Stimulated activated CD4-positive, alpha-beta T cell treated with anti-CD3 and anti-CD28 coated beads, Interleukin-4, amount 100 ng/mL, for 1 hour (primary cell): ENCODE results near the gene ACRBP.

Source experiments
- DNase-seq: peaks from one replicate; pipeline ENCODE4 v3.0.0-alpha.2; 2020

Gene ACRBP

DNA sequence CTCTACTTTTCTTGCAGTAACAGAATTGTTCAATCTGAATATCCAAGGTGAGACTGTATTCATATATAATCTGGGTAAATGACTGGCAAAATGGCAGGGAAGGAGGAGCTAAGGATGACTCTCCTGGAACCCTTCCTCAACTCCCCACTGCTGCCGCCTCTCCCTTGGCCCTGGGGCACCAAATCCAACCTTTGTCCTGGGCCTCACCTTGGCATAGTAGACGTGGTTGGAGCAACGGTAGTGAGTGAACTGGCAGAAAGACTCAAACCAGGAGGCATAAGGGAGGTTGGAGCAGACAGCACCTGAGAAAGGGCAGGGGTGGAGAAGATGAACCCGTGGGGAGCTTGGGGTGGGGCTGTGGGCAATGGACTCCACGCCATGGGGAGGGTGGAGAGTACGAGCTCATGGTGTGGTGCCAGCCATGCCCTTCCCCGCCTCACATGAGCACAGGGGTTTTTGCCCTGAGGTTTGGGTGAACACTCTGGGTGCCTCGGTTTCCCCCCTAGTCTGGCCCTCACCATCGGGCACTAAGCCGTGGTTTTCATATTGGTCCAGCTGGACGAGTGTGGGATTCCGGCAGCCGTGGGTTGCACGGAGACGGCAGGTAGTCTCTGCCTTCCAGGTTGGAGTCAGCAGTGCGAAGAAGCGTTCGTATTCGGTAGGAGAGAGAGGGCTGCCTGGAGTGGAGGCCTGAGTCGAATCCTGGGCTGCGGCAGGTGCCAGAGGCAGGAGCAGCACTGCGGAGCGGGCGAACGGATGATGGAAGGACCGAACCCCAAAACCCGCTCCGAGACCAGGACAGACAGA lies 753 bp downstream of the ACRBP start:
- DNase-seq = no peak

DNA sequence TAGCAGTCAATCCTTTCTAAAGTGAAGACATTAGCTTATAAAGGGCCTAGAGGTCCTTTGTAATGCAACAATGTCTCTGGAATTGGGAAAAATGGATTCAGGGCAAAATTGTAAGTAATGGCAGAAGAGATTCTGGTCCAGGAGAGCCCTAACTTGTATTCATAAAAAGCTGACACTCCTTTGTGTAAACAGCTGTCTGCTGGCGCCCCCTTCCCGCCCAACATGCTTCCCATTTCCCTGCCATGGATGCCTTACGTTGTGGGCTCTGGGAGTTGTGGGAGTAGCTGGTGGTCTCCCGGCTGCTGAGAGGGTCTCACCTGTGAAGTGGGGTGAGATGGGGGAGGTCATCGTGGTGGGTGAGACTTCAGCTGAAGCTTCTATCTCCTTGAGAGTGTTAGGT lies 2.3 kb downstream of the ACRBP start:
- DNase-seq = no peak

DNA sequence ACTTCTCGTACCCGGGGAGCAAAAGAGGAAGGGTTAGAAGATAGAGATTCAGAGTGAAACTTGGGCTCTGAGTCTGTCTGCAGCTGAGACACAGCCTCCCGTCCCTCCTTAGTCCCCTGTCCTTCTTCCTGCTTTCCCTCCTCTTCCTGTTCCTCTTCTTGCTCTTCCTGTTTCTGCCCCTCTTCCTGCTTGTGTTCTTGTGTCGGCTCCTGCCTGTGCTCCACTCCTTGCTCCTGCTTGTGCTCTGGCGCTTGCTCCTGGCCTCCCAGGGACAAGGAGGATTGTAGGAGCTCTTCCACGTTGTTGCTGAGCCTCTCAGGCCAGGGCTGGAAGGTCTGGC lies 3.0 kb downstream of the ACRBP start:
- DNase-seq = no peak

- no peak for DNase-seq
Measured at GRCh38 chr12:6643569-6644256, 3.5 kb downstream of the ACRBP start.

DNA sequence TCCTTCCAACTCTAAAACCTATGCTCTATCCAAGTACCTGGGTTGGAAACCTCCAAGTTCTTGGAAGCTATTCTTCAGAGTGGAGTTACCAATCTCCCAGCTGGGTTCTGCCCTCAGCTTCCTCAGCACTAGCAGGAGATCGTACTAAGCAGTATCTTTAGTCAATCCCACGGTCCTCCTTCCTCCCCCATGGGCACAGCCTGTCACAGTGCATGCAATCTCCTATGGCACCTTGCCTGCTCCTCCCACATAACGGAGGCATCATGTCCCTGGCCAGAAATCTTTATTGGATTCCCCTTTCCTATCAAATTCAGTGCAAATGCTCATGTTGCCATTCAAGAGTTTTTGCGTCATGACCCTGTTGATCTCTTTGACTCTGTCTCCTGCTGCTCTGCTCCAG lies 6.1 kb downstream of the ACRBP start:
- no peak for DNase-seq

GRCh38 chr12:6640497-6640896 lies 6.7 kb downstream of the ACRBP start:
- DNase-seq = no peak

DNA sequence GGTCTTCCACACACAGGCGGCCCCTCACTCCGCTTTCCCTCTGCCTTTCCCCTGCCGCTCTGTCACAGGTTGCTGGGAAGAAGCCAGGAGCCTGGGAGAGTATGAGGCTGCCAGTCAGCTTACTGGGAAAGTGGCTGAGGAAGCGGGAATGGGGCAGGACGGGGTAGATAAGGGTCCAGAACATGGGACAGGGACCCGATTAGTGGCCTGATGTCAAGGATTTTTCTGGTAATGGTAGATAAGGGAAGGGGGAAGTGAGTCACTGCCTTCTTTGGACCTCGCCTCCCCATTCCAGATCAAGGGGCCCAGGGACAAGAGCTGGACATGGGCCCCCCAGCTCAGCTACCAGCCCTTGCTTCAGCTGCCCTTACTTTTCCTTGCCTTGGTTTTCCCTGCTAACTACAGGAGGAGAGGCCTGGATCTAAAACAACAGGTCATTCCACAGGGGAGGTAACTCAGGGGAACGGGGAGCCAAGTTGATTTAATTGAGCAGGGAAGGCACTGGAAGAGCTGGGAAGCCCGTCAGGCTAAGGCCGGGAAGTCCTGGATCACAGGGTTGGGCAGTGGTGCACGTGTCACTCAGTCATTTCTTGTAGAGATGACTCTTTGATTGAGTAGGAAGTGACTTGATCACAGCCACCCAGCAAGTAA lies 8.0 kb downstream of the ACRBP start:
- DNase-seq = no peak

- DNase-seq = no peak
Measured at GRCh38 chr12:6638305-6638704, 8.9 kb downstream of the ACRBP start.

DNA sequence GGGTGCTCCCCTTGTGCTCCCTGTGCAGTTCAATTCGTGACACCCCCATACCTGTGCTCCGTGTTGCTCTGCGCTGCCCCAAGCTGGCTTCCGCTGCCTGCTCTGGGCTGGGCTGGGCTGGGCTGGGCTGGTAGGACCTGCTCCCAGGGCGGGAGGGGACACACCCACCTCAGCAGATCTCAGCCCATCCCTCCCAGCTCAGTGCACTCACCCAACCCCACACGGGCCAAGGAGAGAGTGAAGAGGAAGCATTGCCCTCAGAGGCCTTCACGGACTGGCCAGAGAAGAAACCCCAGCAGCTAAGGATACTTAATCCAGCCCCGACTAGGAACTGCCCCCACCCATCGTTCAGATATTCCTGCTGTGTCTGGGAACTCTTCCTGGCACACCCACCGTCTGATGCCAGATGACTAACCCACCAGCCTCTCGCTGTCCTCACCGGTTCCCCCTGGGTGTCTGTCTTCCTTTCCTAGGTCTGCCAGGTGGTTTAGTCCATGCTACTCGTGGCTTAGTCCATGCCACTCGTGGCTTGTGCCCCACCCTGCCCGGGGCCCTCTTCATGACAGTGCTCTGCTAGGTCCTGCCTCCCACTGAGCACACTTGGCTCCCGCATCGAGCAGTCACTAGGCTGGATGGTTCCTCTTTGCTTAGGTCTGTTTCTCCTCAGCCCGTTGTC lies 11.2 kb downstream of the ACRBP start, which contains the start of gene LPAR5:
Gene LPAR5, minus strand, starts transcription at position 104 of the 676 bp plus-strand sequence. CDS start 14,711 bp downstream, outside the sequence.
- no peak for DNase-seq

GRCh38 chr12:6635375-6635855 lies 11.8 kb downstream of the ACRBP start:
- DNase-seq = peak; percentile 38

- peak; percentile 47 for DNase-seq
Measured at GRCh38 chr12:6632026-6632983, 14.9 kb downstream of the ACRBP start.

DNA sequence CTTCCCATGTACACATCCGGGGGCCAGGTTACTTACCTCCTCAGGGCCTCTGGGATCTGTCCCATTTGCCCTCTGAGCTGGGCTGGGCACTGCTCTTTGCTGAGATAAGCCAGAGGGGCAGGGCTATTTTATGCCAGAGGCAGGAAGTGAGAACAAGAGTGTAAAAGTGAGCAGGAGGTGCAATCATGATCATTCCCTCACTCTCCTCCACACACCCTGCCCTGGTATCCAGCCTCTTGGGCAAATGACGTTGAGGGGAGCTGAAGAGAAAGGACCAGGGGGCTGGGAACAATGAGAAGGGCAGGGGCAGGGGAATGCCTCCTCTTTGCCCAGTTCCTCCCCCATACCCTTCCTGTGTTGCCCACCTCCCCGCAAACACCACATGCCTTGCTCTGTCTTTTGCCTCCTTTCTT lies 15.7 kb downstream of the ACRBP start:
- no peak for DNase-seq

GRCh38 chr12:6630736-6631135 lies 16.5 kb downstream of the ACRBP start:
- DNase-seq = no peak

- DNase-seq = no peak
Measured at GRCh38 chr12:6627616-6628015, 19.6 kb downstream of the ACRBP start.

- DNase-seq = no peak
Measured at GRCh38 chr12:6626654-6627283, 20.5 kb downstream of the ACRBP start.

DNA sequence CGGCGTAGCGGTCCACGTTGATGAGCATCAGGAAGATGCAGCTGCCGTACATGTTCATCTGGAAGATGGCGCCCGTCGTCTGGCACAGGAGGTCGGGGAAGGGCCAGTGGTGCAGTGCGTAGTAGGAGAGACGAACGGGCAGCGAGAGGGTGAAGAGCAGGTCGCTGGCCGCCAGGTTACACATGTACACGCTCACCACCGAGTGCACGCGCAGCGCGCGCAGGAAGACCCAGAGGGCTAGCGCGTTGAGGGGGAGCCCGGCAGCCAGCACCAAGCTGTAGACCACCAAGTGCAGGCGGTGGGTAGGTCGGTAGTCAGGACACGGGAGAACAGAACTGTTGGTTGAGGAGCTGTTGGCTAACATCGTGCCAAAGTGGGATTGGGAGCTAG lies 26.4 kb downstream of the ACRBP start:
- DNase-seq = no peak

DNA sequence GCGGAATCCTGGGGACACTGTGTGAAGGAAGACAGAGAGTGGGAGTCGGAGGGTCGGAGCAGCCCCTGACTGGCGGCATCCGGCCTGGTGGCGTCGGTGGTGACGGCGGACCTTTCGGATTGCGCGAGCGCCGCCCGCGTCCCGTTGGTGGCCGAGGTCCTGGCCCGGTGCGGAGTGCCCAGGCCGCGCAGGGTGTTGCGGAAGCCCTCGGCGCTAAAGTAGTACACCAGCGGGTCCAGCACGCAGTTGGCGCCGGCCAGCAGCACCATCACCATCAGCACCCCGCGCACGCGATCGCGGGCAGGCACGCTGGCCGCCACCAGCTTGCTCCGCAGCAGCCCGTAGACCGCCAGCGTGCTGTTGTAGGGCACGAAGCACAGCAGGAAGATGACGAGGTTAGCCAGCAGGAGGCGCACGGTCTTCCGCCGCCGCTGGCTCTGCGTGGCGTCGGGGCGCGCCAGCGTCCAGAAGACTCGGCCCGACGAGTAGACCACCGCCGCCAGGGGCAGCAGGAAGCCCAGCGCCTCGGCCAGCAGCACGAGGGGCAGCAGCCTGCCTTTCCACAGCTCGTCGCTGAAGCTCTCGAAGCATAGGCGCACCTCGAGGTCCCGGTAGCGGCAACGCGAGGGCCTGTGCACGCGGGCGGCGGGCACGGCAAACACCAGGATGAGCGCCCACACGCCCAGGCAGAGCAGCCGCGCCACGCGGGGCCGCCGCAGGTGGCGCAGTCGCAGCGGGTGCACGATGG lies 26.9 kb downstream of the ACRBP start:
- DNase-seq = peak; percentile 66

GRCh38 chr12:6618483-6619225 lies 28.6 kb downstream of the ACRBP start:
- no peak for DNase-seq

GRCh38 chr12:6615802-6616201 lies 31.4 kb downstream of the ACRBP start:
- no peak for DNase-seq
